CD4-positive, alpha-beta T cell treated with Interleukin-10 for 1 hour (primary cell): ENCODE measurements around the gene CCDC187.
A peak's percentile ranks its signal among the peaks of the same experiment; 100 is the strongest.
"Not testable (repeated sequence)": the region's sequence is repeated elsewhere in the genome, so short reads cannot be mapped to it uniquely, and the experiment has no call there.

Source experiments
- DNase-seq: peaks from one replicate; pipeline ENCODE4 v3.0.0-alpha.2; 2020

Gene CCDC187

DNA sequence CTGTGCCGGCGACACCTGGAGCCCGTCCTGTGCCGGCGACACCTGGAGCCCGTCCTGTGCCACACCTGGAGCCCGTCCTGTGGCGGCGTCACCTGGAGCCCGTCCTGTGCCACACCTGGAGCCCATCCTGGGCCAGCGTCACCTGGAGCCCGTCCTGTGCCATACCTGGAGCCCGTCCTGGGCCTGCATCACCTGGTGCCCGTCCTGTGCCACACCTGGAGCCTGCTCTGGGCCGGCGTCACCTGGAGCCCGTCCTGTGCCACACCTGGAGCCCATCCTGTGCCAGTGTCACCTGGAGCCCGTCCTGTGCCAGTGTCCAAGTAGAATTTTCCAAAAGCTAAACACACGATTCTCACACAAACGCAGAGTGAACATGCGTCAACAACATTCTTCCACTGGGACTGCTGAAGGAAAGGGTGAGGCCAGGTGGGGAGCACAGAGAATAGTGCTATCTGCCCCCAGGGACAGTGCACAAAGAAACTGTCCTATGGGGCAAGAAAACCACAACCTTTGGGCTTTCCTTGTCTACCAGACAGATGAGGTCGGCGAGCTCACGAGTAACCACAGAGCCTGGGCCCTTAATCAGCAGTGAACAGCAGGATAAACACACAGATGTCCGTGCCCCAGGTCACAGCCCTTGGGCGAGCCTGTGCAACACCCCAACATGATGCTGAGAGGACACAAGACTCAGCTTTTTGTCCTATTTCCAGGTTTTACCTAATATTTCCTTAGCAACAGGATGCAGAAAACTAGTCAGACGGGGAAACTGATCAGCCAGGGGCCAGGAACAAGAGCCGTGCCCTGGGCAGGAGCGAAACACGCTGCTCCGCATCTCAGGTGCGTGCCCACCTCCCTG lies 66.2 kb downstream of the CCDC187 start:
- no peak for DNase-seq

DNA sequence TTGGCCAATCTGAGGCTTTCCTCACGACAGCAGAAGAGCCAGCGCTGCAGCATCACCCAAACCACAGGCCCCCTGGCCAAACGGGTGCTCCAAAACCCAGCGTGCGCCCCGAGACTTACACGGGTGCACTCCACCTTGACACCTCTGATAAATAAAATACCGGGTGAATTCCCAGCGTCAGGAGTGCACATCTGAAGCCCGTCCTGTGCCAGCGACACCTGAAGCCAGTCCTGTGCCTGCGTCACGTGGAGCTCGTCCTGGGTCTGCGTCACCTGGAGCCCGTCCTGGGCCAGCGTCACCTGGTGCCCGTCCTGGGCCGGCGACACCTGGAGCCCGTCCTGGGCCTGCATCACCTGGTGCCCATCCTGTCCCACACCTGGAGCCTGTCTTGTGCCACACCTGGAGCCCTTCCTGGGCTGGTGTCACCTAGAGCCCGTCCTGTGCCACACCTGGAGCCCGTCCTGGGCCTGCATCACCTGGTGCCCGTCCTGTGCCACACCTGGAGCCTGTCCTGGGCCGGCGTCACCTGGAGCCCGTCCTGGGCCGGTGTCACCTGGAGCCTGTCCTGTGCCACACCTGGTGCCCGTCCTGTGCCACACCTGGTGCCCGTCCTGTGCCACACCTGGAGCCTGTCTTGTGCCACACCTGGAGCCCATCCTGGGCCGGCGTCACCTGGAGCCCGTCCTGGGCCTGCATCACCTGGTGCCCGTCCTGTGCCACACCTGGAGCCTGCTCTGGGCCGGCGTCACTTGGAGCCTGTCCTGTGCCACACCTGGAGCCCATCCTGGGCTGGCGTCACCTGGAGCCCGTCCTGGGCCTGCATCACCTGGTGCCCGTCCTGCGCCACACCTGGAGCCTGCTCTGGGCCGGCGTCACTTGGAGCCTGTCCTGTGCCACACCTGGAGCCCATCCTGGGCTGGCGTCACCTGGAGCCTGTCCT lies 67.2 kb downstream of the CCDC187 start:
- not testable (repeated sequence) for DNase-seq

DNA sequence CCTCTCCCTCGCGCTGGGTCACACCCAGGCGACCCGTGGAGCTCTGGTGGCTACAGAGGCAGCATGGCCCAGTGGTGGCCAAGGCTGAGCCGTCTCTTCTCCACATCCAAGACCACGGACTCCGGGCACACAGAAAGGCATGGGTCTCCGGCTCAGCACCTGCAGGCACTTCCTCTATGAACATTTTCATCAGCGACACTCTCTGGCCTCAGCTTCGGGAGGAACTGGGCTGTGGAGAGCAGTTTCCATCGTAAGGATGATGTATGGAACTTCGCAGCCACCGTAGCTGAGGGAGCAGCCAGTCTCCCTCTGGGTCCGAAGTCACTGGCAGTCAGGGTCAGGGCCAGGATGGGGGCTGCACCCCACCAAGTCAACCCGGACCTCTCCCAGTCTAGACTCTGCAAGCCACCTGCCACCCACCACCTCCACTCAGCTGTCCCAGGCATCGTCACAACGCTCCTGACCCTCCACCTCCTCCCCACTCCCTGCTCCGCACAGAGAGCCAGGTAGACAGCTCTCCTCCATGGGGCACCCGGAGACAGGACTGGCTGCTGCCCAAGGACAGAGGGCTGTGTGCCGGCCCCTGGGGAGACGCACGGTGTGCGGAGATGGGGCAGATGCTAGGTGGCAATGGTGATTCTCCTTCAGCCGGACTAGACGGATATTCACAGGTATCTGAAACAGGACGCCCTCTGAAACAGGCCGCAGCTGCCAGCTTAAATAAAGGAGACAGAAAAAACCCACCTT lies 68.0 kb downstream of the CCDC187 start:
- DNase-seq = no peak

DNA sequence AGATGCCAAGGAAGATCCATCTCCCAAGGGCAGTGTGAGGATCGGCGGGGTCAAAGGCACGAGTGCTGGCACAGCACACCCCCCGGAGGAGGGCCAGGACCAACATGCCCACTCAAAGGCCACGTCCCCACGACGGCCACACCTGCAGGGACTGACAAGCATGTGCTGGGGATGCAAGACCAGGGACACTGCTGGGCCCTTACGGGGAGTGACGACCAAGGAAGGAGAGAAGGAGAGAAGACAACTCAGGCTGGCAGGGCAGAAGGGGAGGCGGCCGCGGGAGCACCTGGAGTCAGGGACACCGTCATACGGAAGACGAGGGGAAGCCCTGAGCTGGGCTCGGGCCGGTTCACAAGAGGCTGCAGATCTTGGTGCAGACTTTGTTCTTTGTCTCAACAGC lies 68.7 kb downstream of the CCDC187 start:
- DNase-seq = no peak

DNA sequence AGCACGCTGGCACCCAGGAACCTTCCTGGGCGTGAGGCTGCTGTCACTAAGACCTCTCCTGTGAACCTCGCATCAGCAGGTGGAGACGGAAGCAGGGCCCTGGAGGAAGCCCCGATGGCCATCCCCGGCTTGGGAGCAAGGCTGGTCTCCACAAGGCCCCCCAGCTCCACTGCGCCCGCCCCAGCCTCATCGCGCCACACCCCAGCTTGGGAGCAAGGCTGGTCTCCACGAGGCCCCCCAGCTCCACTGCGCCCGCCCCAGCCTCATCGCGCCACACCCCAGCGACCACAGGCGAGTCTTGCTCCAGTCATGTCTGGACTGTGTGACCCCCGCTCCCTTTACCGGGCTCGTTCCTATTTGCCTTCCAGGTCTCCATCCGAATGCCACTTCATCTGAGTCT lies 69.3 kb downstream of the CCDC187 start:
- DNase-seq = no peak

DNA sequence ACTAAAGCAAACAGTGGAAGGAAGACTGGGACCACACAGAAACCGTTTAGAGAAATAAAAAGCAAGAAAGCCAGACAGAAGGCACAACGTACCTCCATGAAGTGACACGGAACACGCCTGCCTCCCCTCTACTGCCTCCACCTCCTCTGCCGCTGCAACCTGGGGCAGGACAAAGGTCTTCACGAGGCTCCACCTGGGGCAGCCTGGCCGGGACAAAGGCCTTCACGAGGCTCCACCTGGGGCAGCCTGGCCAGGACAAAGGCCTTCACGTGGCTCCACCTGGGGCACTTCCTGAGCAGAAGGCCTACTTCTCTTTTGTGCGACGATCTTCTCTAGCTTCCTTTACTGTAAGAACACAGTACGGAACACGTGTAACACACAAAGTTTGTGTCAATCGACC lies 70.0 kb downstream of the CCDC187 start:
- DNase-seq = no peak

DNA sequence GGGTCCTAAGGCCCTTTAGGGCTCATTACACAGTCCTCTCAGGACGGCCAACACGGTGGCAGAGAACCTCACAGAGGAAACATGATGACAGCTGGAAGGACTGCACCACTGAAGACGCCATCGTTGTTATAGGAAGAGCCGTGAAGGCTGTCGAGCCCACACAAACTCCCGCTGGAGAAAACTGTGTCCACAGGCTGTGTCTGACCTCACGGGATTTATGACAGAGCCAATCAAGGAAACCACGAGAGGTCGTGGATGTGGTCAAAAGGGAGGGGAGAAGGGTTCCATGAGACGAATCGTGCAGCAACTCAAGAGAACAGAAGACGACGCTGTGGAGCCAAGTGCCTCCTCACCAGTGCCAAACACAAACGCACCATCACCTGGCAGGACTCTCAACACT lies 70.5 kb downstream of the CCDC187 start:
- DNase-seq = no peak

DNA sequence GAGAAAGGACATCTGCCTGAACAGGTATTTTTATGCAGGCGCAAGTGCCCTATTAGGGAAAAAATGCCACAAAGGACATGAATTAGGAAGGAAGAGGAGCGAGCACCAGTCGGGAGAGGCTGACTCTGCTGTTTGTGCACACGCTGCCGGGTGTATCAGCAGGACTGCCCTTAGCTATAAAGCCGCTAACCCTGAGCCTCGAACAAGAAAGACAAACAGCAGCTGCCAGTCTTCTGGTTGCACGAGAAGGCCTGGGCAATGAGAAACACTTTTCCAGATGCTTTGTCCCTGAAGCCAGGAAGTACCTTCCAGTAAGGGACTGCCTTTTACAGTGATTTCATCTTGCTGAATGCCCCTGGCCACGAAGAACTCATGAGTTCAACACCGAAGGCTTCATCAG lies 70.9 kb downstream of the CCDC187 start:
- DNase-seq = no peak

DNA sequence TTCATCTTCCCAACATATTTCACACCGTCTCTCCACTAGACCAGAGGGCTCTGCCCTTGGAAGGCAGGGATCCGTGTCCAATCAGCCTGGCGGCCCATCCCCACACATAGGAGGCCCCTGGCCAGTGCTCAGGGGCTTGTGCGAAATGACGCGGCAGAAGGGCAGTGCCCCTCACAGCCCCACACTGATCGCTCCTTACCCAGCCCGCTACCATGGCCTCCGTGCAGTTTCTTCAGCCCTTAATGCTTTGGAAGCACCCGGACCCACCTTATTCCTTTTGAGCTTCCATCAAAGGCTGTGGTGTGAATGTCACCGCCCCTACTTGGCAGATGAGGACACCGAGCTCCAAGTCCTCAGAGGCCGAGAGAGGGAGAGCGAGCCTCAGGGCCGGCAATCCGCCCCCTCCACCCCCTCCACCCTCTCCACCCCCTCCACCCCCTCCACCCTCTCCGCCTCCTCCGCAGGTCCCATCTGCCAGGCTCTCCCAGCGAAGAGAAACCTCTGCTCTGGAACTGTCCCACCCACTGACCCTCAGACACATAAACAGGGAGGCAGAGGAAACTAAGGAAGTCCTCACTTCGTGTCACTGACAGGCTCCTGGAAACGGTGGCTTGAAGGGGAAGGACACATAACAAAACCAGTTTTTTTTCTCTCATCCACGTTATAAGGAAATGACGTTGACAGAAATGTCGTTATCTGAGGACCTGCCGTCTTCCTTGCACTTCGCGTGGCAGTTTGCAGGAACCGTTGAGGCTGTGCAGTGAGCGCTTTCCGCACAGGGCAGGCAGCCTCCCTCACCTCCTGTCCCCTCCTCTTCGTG lies 72.2 kb downstream of the CCDC187 start:
- DNase-seq = peak; percentile 49

DNA sequence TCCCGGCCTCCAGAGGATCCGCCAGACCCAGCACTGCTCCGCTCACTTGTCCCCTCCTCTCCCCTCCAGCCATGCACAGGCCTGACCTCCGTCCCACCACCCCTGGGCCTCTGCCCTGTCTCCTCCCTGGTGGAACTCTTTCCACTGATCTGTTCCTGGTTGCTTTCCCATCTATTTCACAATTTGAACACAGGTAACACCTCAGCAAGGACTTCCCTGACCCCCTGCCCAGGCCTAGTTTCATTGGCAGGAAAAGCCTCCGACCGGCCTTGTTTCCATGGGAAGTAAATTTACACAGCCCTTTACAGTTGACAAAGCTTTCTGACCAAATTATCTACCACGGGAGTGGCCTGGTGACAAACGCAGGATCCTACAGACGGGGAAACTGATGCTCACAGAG lies 73.1 kb downstream of the CCDC187 start:
- no peak for DNase-seq

DNA sequence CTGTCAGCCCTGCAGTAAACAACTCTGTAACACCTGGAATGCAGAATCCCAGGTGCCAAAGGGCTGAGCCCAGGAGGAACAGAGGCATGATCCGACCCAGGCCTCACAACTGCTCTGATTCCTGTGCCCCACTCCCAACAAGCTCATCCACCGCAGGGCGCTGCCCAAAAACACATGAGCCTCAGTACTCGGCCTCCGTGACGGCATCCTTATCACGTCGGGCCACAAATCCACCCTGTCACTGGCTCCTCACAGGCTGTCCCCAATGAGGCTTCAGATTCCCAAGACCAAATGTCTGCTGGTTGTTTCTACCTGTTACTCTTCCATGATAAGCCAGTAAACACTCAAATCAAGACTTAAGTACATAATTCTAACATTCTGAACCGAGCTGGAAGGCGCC lies 73.5 kb downstream of the CCDC187 start:
- DNase-seq = no peak

DNA sequence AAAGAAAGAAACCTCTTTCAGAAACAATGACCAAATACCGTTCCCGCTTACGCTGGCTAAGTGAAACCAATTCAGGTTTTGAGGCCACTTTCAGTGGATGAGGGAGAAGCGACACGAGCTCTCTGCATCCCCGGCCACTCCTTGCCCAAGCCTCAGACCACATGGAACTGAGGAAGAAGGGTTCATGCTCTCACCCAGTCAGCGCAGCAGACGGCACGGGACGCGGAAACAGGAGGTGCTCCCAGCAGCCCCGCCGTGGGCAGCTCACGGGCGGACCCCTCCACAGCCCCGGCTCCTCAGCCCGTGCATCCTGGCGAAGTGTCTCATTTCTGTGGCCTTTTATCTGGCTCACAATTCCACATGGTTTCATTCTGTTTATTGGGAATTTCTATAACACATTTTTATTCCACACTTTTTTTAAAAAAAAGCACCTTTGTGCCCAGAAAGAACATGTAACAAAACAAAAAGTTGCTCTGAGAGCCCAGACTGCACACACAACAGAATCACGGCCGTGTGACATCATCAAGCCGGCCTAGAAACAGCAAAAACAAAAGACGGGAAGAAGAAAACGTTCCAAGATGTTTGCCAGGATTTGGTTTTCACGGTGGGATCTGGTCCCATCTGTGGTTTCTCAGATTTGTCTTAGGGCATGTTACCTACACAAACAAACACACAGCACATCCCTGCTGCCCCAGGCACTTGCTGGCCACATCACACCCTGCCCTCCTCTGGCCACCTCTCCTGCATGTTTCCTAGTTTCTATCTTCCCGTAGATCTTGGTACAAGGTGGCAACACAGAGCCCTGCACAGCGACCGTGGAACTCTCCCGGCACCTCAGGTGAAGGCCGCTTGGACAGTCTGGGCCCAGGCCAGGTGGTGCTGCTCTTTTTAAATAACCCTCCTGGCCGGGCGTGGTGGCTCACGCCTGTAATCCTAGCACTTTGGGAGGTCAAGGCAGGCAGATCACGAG lies 74.5 kb downstream of the CCDC187 start:
- DNase-seq = no peak

DNA sequence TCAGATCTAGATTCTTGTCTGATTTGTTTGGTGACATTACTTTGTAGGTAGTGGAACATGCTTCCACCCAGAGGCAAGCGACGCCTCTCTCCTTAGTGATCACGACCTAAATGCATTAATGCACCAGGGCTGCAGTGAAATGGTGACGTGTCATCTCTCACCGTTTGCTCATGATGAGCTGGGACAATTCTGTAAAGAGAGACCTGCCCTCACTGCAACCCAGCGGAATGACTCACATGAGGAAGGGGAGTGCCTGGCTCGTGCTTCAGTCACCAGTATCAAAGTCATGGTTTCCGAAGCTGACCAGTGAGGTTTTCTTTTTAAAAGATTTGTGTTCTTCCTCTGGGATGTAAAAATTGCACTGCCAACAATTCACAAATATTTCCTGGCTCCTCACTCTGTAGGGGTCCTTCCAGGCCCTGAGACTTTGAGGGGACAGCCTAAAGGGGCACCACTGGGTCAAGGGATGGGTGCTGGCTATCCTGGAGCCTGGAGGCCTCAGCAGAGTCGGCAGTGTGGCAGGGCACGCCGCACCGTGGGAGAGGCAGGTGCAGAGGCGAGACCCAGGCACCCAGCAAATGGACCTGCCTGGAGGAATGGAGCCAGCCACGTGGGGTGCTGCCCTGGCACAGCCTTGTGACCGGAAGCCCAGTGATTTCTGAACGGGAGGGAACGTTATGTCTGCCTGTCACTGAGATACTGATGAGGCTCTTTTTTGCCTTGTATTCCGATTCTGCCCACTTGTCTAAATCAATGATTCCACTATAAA lies 75.6 kb downstream of the CCDC187 start:
- DNase-seq = no peak

DNA sequence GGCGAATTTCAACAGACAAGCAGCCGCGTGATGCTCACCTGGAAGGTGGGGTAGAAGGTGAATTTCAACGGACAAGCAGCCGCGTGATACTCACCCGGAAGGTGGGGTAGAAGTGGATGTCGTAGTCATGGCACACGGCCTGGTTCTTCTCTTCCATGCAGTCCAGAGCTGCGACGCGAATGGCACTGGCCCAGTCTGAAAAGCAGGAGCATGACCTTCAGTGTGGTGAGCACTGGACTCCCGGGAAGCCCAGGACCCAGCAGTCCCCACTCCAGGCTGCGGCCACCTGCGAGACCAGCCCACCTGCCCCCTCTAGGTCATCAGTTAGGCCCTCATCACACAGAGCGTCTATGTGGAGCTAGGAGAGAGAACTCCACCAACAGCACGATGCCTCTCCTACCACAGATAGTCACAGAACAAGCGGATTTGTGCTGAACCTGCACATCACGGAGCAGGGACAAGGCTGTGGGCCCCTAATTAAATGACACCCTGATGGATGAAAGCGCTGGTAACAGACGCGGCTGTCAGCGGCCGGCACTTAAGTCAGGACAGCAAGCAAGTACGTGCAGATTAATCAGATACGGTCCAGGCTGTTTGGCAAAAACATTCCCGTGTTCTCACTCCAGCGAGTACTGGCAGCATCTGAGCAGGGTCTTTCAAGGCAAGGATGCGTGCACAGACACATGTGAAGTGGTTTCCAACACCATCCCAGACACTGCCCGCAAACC lies 77.0 kb downstream of the CCDC187 start:
- DNase-seq = no peak

DNA sequence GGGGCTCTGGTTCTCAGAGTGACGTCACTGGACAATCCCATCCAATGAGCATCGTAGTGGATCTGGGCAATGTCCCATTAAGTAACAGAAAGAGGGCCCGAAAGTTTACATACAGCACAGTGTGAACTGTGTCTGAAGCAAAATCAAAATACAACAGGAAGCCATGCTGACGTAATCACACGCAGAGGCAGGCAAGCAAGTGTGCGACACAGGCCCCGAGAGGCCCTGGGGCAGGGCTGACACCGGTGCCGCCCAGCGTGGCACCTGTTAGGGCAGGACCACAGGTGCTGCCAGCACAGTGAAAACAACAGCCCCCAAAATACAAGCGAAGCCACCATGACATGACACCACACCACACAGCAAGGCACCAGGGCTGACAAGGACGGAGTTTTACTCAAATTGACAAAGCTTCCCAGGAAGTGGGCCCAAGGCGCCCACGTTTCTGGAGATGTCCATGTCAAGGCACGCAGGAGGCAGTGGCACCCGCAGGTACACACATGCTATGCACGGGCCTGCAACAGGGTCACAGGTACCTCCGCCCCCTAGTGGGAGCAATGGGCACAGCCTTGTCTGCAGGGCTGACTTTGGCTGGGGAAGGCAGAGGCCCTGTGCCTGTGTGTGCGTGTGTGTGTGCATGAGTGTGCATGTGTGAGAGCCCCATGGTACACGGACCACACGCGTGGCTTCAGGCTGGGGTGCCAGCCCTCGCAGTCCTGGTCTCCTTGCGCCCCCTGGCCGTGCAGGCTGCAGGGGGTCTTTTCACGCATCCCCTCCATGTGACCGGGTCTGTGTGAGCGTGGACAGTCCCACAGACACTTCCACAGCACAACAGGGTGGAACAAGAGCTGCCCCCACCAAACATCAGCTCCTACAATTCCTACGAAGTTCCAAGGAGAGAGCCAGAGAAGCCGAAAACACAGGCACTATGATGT lies 77.9 kb downstream of the CCDC187 start:
- DNase-seq = peak; percentile 74

DNA sequence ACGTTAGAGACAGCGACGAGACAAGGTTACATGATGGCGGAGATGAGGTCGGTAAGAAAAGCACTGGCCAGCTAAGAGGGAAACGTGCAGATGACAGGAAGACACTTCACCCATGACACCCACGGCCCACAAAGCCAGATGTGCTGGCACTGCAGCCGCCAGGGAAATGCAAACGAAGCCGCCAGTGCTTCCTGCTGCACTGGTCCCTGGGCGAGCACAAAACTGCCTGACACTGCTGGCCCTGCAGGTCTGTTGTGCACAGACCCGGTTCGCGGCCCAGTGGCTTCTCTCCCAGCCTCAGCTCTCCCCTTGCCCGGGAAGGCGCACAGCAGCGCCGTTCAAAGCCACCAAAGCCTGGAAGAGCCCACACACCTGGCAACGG lies 78.5 kb downstream of the CCDC187 start:
- DNase-seq = peak; percentile 40

DNA sequence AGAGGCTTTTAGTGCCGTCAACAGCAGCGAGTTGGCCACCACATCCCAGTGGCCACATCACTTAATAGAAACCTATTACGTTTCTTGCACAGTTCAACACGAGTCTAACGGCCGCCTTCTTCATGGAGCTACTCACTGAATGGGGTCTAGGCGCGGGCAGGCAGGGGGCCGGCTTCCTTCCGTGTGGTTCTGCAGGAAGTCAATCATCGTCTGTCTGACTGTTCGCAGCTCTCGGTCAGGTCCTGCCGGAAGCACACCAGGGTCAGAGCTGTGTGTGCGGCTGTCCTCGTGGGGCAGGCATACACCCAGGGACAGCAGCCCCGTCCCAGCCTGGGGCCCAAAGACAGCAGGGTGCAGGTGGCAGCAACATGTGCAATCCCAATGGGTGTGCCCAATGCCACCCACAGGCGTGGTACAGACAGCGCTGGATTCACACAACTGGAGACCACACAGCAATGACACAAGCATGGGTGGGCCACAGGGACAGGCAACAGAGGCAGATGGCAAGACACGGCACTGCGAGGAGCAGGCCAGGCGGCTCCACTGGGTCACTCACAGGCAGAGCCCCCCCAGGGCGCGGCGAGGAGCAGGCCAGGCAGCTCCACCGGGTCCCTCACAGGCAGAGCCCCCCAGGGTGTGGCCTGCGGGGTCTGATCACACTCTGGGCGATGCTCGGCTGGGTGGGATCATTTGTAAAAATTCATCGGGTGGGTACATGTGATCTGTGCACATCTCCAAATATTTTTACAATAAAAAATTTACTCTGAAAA lies 79.8 kb downstream of the CCDC187 start:
- no peak for DNase-seq

DNA sequence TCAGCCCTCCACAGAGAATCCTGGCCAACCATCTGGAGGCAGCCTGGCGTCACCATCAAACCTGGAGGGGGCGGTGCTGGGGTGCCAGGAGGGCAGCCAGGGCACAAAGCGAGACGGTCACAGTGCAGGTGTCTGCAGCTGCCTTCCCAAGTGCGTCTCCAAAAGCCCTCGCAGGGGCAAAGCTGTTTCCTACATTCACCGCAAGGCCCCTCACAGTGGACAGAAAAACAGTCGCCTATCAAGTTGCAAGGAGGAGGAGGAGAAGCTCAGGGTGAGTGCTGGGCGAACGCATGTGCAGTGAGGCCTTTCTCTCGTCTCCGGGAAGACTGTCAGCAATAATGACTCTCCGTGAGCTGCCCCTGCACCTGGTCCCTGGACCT lies 81.0 kb downstream of the CCDC187 start:
- no peak for DNase-seq
